HEK293T (cell line): Measurements from ENCODE around the gene CASP6.
"Not testable (repeated sequence)": the region's sequence is repeated elsewhere in the genome, so short reads cannot be mapped to it uniquely, and the experiment has no call there.

Experiments
- CTCF ChIA-PET: fragments of 350-600 bp; formaldehyde crosslinking; extraction: SDS; loops from one replicate; lab custom pipeline; 2021; ENCODE audit warnings: antibody characterized with exemption, inconsistent platforms; lab: Yijun Ruan, JAX
- POLR2A ChIA-PET: fragments of 350-600 bp; formaldehyde crosslinking; extraction: SDS; loops from one replicate; lab custom pipeline; 2020; ENCODE audit warnings: antibody characterized with exemption, inconsistent platforms; lab: Yijun Ruan, JAX
- DNase-seq: peaks from one replicate; pipeline ENCODE4 v3.0.0; 2012; ENCODE audit warnings: mixed read lengths; ENCODE audit errors: extremely low spot score
- ARNT ChIP-seq: fragments of 450-650 bp; IDR thresholded peaks from 2 replicates; pipeline ENCODE4 v1.6.1; 2017; ENCODE audit warnings: mild to moderate bottlenecking
- BHLHE40 ChIP-seq: fragments of 450-650 bp; IDR thresholded peaks from 2 replicates; pipeline ENCODE4 v1.6.1; 2016; ENCODE audit warnings: mild to moderate bottlenecking, moderate library complexity, borderline replicate concordance
- CTBP1 ChIP-seq: fragments of 450-650 bp; IDR thresholded peaks from 2 replicates; pipeline ENCODE4 v1.6.1; 2016; ENCODE audit warnings: borderline replicate concordance
- ELF4 ChIP-seq: fragments of 450-650 bp; IDR thresholded peaks from 2 replicates; pipeline ENCODE4 v1.6.1; 2017; ENCODE audit warnings: antibody characterized with exemption
- FOXA1 ChIP-seq: fragments of 450-650 bp; IDR thresholded peaks from 2 replicates; pipeline ENCODE4 v1.6.1; 2016; ENCODE audit warnings: mild to moderate bottlenecking
- FOXK2 ChIP-seq: fragments of 450-650 bp; IDR thresholded peaks from 2 replicates; pipeline ENCODE4 v1.6.1; 2016; ENCODE audit warnings: mild to moderate bottlenecking
- FOXM1 ChIP-seq: fragments of 450-650 bp; IDR thresholded peaks from 2 replicates; pipeline ENCODE4 v1.6.1; 2017; ENCODE audit warnings: mild to moderate bottlenecking, borderline replicate concordance
- HDGF ChIP-seq: fragments of 450-650 bp; IDR thresholded peaks from 2 replicates; pipeline ENCODE4 v1.6.1; 2017; ENCODE audit warnings: antibody characterized with exemption, borderline replicate concordance
- L3MBTL2 ChIP-seq: fragments of 450-650 bp; conservative IDR thresholded peaks from 2 replicates; pipeline ENCODE4 v1.6.1; 2016; ENCODE audit warnings: mild to moderate bottlenecking
- LEF1 ChIP-seq: fragments of 450-650 bp; IDR thresholded peaks from 2 replicates; pipeline ENCODE4 v1.6.1; 2017; ENCODE audit warnings: mild to moderate bottlenecking, borderline replicate concordance
- NFRKB ChIP-seq: fragments of 450-650 bp; IDR thresholded peaks from 2 replicates; pipeline ENCODE4 v1.6.1; 2016; ENCODE audit warnings: mild to moderate bottlenecking, moderate library complexity
- SP1 ChIP-seq: fragments of 450-650 bp; IDR thresholded peaks from 2 replicates; pipeline ENCODE4 v1.6.1; 2017
- SUZ12 ChIP-seq: fragments of 450-650 bp; IDR thresholded peaks from 2 replicates; pipeline ENCODE4 v1.6.1; 2016; ENCODE audit warnings: mild to moderate bottlenecking
- TARDBP ChIP-seq: fragments of 450-650 bp; IDR thresholded peaks from 2 replicates; pipeline ENCODE4 v1.6.1; 2016
- ZNF384 ChIP-seq: fragments of 450-650 bp; IDR thresholded peaks from 2 replicates; pipeline ENCODE4 v1.6.1; 2016
- TF ChIP-seq, protein P1 (sequence below): fragments of 450-650 bp; IDR thresholded peaks from 2 replicates; pipeline ENCODE4 v1.6.1; 2016

CASP6 gene

DNA sequence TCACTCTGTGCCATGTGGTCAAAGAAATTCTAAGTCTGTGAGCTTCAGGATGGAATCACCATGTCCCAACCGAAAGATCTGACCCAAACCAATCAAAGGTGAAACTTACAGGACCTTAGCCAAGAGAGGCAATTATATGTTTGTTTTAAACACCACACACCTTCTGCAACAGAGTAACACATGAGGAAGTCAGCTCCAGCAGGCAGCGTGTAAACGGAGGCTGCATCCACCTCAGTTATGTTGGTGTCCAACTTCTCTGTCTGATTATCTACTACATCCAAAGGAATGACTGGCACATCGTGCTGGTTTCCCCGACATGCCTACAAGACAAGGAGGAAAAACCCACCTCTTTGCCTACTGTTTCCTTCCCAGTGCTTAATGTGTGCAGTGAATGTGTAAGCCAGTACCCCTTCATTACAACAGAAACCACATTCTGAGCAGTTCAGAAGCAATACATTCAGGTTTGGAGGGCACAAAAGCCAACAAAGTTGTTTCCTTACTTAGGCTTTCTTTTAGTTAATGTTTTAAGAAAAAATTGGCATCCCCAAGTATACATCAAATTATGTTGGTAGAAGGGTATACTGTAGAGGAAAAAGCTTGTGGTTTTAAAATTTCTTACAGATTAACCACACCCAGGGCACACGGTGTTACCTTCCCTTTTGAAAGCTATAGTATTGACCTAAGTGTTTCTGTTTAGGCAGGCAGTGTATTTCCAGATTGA lies 12.4 kb downstream of the CASP6 start:
- POLR2A ChIA-PET = no interaction called here

GRCh38 chr4:109684727-109685126 lies 18.5 kb downstream of the CASP6 start:
- TF ChIP-seq FOXA1 (no peak), FOXM1 (no peak), ZNF384 (no peak), SUZ12 (no peak), FOXK2 (no peak), ELF4 (no peak), BHLHE40 (no peak), TARDBP (no peak), CTBP1 (no peak), LEF1 (no peak), NFRKB (no peak), L3MBTL2 (no peak), ARNT (no peak), HDGF (no peak), SP1 (no peak)
- TF ChIP-seq, protein P1, sequence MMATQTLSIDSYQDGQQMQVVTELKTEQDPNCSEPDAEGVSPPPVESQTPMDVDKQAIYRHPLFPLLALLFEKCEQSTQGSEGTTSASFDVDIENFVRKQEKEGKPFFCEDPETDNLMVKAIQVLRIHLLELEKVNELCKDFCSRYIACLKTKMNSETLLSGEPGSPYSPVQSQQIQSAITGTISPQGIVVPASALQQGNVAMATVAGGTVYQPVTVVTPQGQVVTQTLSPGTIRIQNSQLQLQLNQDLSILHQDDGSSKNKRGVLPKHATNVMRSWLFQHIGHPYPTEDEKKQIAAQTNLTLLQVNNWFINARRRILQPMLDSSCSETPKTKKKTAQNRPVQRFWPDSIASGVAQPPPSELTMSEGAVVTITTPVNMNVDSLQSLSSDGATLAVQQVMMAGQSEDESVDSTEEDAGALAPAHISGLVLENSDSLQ = no peak
- POLR2A ChIA-PET = no interaction called here
- CTCF ChIA-PET = no interaction called here
- no peak for DNase-seq

More for the DNA sequence above, 12.4 kb downstream of the CASP6 start:
- CTCF ChIA-PET = no interaction called here
- no peak for DNase-seq
- TF ChIP-seq FOXA1 (no peak), TARDBP (no peak), BHLHE40 (no peak), SUZ12 (no peak), HDGF (no peak), CTBP1 (no peak), NFRKB (no peak), ZNF384 (no peak), FOXM1 (no peak), ELF4 (no peak), ARNT (no peak), SP1 (no peak)
- TF ChIP-seq, protein P1 = no peak

GRCh38 chr4:109683621-109684253 lies 19.5 kb downstream of the CASP6 start:
- TF ChIP-seq SUZ12 (no peak), SP1 (no peak), ARNT (no peak), TARDBP (no peak)
- ChIA-PET POLR2A (no interaction called here), CTCF (no interaction called here)
- no peak for DNase-seq

DNA sequence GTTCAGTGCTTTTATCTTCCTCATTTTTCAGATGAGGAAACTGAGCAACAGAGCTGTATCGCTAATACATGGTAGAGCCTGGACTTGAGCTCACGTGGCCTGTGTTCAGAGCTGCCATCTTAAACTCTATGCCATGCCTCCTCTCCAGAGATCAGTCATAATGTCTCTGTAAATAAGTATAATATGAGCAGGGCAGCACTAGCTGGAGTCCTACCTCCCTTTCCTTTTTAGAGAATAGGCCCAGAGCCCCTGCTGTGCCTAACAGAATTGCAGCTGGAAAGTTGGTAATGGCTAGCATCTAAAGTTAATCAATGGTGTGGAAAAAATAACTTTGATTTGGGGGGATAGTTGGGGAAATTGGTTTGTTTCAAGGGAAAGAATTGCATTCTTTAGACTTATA lies 20.4 kb downstream of the CASP6 start:
- ChIA-PET POLR2A (no interaction called here), CTCF (no interaction called here)
- no peak for TF ChIP-seq L3MBTL2
- TF ChIP-seq HDGF = no peak
- DNase-seq = no peak

DNA sequence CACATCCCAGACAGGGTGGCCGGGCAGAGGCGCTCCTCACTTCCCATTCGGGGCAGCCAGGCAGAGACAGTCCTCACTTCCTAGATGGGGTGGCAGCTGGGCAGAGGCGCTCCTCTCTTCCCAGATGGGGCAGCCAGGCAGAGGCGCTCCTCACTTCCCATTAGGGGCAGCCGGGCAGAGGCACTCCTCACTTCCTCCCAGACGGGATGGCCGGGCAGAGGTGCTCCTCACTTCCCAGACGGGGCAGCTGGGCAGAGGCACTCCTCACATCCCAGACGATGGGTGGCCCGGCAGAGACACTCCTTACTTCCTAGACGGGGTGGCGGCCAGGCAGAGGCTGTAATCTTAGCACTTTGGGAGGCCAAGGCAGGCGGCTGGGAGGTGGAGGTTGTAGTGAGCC lies 24.3 kb downstream of the CASP6 start:
- POLR2A ChIA-PET, DNase-seq, CTCF ChIA-PET: not testable (repeated sequence)

DNA sequence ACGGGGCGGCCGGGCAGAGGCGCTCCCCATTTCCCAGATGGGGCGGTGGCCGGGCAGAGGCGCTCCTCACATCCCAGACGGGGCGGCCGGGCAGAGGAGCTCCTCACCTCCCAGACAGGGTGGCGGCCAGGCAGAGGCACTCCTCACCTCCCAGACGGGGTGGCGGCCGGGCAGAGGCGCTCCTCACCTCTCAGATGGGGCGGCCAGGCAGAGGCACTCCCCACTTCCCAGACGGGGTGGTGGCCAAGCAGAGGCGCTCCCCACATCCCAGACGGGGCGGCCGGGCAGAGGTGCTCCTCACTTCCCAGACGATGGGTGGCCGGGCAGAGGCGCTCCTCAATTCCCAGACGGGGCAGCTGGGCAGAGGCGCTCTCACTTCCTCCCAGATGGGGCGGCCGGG lies 24.8 kb downstream of the CASP6 start:
- DNase-seq, POLR2A ChIA-PET, CTCF ChIA-PET: not testable (repeated sequence)

DNA sequence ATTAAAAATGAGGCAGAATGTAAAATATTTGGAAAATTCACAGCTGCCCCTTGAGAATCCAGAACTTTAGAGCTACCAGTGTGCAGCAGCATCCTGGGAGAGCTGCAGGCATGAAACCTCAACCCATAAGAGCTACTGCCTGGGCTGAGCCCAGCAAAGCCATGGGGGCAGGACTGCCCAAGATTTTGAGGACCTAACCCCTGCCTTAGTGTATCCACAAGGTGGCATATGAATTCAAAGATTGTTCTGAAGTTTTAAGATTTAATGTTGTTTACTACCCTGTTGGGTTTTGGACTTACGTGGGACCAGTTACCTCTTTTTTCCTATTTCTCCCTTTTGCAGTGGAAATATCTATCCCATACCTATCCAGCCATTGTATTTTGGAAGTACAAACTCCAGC lies 26.4 kb downstream of the CASP6 start:
- CTCF ChIA-PET = no interaction called here
- no peak for TF ChIP-seq ZNF384
- TF ChIP-seq FOXA1 = no peak
- no peak for TF ChIP-seq HDGF
- TF ChIP-seq ARNT = no peak
- no peak for TF ChIP-seq TARDBP
- no peak for TF ChIP-seq ELF4
- no peak for TF ChIP-seq SP1
- TF ChIP-seq FOXM1 = no peak
- POLR2A ChIA-PET = no interaction called here
- no peak for DNase-seq

DNA sequence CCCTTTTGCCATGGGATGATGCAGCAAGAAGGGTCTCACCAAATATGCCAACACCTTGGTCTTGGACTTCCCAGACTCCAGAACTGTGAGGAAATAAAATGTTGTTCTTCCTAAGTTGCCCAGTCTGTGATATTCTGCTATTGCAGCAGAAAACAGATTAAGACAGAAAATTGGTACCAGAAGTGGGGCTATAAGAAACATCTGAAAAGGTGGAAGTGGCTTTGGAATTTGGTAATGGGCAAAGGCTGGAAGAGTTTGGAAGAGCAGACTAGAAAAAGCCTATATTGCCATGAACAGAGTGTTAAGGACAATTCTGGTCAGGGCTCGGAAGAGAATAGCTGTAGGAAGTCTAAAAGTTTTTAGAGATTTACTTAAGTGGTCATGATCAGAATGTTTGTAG lies 27.4 kb downstream of the CASP6 start:
- TF ChIP-seq NFRKB = no peak
- CTCF ChIA-PET = no interaction called here
- no peak for DNase-seq
- POLR2A ChIA-PET = no interaction called here
